ENCODE results near the gene CNTRL.
"Not testable (repeated sequence)": the region's sequence is repeated elsewhere in the genome, so short reads cannot be mapped to it uniquely, and the experiment has no call there.

Gene CNTRL

DNA sequence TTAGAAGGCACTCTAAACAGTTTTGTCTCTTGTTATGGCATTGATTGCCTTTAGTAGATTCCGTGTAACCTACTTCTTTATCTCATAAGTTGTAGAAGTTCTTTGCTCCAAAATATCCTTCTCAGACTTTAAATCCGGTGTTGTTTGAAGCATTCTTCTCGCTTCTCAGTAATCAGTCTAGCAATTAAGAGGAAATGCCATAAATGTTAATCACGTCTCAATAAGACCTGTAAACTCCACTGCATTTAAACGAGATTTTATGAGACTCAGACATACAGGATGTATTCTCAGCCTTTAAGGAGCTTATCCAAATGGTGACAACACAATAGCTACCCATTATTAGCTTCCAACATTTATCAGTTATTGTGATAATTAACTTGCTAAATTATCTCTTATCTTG lies 16.9 kb upstream of the CNTRL start:
- no peak overlapping the region for H3K27ac Mint-ChIP-seq
- no peak for ATAC-seq
- H3K4me3 Mint-ChIP-seq: no peak overlapping the region
- no peaks in the 10 kb centered on the region for H3K27me3 Mint-ChIP-seq
- peaks cover 1% of the 10 kb centered on the region for H3K4me1 Mint-ChIP-seq
- H3K9me3 Mint-ChIP-seq: peaks cover 0 to 4% of the 10 kb centered on the region in 2 donors
- DNase-seq: no peak

DNA sequence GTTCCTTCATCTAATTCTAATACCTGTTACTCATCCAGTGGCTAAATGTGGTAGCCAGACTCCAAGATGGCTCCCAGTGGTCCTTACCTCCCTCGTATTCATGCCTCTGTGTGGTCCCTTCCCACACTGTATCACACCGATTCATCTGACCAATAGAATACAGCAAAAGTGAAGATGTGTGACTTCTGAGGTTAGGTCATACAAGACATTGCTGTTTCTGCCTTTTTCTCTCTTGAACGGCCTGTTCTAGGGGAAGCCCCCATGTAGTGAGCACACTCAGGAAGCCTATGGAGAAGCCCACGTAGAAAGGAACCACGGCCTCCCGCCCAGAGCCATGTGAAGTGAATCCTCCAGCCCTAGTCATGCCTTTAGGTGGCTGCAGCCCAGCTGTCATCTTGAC lies 15.2 kb upstream of the CNTRL start:
- ATAC-seq (no peak), DNase-seq (no peak)
- Mint-ChIP-seq H3K4me3 (no peak overlapping the region), H3K4me1 (peaks cover 9% of the 10 kb centered on the region), H3K9me3 (peaks cover 0 to 4% of the 10 kb centered on the region in 2 donors), H3K27ac (no peak overlapping the region), H3K27me3 (no peaks in the 10 kb centered on the region)

DNA sequence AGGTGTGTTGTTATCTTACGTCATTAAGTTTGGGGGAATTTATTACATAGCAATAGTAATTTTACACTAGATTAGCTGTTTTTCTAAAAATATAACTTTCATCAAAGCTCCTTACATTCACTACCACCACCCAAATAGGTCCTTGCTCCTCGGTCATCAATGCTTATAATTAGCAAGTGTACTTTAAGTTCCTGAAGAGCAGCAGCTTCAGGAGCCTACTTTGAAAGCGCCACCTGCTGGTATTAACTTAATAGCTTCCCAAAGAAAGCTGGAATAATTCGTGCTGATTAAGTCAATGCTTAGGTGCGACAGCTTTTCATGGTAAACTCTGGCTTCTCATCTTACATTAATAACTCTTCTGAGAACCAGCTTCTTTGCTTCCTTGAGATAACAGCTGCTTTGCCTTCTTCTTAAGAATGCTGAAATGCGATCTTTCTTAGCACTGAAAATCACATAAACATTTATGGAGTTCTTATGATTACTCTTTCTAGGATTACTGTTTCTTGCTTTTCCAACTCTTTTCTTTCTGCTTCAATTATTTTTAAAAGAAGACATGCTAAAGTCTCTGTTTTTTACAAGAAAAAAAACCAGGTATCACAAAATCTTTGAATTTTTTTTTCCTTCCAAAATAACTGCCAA lies 14.6 kb upstream of the CNTRL start:
- Mint-ChIP-seq H3K27me3 (no peaks in the 10 kb centered on the region), H3K4me3 (no peak overlapping the region), H3K9me3 (peaks cover 0 to 4% of the 10 kb centered on the region in 2 donors), H3K4me1 (peaks cover 9% of the 10 kb centered on the region), H3K27ac (no peak overlapping the region)
- DNase-seq: no peak
- no peak for ATAC-seq

DNA sequence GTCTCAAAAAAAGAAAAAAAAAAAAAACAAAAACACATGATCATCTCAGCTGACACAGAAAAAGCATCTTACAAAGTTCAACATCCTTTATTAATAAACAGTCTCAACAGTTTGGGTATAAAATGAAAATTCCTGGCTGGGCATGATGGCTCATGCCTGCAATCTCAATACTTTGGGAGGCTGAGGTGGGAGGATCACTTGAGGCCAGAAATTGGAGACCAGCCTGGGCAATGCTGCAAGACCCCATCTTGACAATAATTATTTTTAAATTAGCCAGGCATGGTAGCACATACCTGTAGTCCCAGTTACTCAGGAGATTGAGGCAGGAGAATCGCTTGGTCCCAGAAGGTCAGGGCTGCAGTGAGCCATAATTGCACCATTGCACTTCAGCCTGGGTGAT lies 7.9 kb upstream of the CNTRL start:
- no peak overlapping the region for H3K27ac Mint-ChIP-seq
- H3K4me1 Mint-ChIP-seq: peaks cover 21% of the 10 kb centered on the region
- ATAC-seq: no peak
- H3K4me3 Mint-ChIP-seq: no peak overlapping the region
- no peak for DNase-seq
- no peaks in the 10 kb centered on the region for H3K27me3 Mint-ChIP-seq
- H3K9me3 Mint-ChIP-seq: peaks cover 16 to 27% of the 10 kb centered on the region in 2 donors

DNA sequence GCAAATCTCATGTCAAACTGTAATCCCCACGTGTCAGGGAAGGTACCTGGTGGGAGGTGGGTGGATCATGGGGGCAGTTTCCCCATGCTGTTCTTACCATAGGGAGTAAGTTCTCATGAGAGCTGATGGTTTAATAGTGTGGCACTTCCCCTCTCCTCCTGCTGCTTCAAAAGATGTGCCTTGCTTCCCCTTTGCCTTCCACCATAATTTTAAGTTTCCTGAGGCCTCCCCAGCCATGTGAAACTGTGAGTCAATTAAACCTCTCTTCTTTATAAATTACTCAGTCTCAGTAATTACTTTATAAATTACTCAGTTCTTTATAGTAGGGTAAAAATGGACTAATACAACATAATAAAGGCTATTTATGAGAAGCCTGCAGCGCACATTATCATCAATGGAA lies 7.1 kb upstream of the CNTRL start:
- H3K4me3 Mint-ChIP-seq: no peak overlapping the region
- H3K27me3 Mint-ChIP-seq: no peaks in the 10 kb centered on the region
- peaks cover 16 to 27% of the 10 kb centered on the region in 2 donors for H3K9me3 Mint-ChIP-seq
- peak; percentile 46 for ATAC-seq
- no peak for DNase-seq
- H3K27ac Mint-ChIP-seq: no peak overlapping the region
- peaks cover 29% of the 10 kb centered on the region for H3K4me1 Mint-ChIP-seq

DNA sequence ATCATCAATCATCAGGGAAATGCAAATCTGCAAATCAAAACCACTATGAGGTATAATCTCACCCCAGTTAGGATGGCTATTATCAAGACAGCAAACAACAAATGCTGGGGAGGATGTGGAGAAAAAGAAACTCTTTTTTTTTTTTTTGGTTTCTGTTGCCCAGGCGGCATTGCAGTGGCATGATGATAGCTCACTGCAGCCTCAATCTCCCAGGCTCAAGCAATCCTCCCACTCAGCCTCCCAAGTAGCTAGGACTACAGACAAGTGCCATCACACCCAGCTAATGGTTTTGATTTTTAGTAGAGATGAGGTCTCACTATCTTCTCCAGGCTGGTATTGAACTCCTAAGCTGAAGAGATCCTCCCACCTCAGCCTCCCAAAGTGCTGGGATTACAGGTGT lies 5.4 kb upstream of the CNTRL start:
- Mint-ChIP-seq H3K4me3 (no peak overlapping the region), H3K27ac (no peak overlapping the region), H3K9me3 (peaks cover 16 to 27% of the 10 kb centered on the region in 2 donors), H3K27me3 (no peaks in the 10 kb centered on the region), H3K4me1 (peaks cover 36% of the 10 kb centered on the region)
- DNase-seq (no peak), ATAC-seq (no peak)

DNA sequence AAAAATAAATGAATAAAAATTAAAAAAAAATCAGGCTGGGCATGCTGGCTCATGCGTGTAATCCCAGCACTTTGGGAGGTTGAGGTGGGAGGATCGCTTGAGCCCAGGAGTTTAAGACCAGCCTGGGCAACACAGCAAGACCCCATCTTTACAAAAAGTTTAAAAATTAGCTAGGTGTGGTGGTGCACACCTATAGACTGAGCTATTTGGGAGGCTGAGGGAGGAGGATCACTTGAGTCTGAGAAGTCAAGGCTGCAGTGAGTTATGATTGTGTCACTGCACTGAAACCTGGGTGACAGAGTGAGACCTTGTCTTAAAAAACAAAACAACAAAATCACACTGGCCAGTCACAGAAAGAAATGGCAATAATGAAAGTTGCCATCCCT lies 3.4 kb upstream of the CNTRL start:
- Mint-ChIP-seq H3K4me3 (peak overlapping the region; percentile 86 to 100), H3K9me3 (peaks cover 16 to 27% of the 10 kb centered on the region in 2 donors), H3K27ac (peak overlapping the region; percentile 74 to 92), H3K27me3 (no peaks in the 10 kb centered on the region), H3K4me1 (peaks cover 49% of the 10 kb centered on the region)
- no peak for ATAC-seq
- peak in 1 of 2 donors; percentile 22 for DNase-seq

DNA sequence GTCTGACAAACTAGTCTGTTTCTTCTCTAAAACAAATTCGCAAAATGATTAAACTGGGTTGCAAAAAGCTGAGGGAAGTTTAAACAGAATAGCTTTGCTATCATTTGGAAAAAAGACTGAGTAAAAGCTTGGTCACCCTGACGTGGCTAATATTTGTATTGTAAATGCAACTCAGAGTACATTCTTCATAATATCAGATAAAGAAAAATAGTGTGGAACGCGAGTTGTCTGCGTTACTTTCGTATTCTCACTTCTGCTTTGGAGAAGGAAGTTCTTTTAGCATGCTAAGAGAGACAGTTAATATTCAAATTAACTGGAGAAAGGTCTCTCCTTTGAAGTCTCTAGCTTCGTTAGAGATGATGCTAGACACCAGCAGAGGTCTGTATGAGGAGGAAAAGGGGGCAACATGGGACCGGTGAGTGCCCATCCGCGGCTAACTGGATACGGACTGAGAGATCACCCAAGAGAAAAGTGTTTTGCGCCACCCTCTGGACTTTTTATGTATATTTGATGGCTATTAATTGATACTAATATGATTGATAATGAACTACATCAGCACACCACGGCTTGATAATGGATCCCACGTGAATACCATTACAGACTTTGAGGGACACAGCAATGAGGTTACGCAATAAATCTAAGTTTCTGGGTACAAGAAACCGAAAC lies 2.9 kb upstream of the CNTRL start:
- H3K27me3 Mint-ChIP-seq: no peaks in the 10 kb centered on the region
- H3K4me1 Mint-ChIP-seq: peaks cover 55% of the 10 kb centered on the region
- peak overlapping the region; percentile 86 to 100 for H3K4me3 Mint-ChIP-seq
- H3K27ac Mint-ChIP-seq: peak overlapping the region; percentile 72 to 92
- DNase-seq: peak; percentile 27 to 30
- peaks cover 16 to 27% of the 10 kb centered on the region in 2 donors for H3K9me3 Mint-ChIP-seq
- ATAC-seq: peak; percentile 14

DNA sequence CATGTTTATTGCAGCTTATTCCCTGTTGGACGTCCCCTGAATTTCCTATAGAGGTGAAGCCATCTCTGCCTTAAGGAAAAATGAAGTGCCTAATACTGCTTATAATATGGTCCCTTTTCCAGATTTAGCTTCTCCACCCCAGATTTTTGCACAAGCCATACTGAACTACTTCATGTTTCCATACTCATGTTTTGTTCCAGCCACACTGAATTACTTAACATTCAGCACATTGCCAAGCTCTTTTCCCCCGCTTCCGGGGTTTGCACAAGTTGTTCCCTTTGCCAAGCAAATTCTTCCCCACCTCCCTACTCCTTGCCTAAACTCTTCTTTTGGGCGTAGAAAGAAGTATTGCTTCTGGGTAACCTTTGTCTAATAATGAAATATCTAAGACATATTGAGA lies 1.7 kb upstream of the CNTRL start:
- peak overlapping the region; percentile 99 to 100 for H3K4me3 Mint-ChIP-seq
- H3K9me3 Mint-ChIP-seq: peaks cover 10 to 20% of the 10 kb centered on the region in 2 donors
- DNase-seq: no peak
- ATAC-seq: no peak
- H3K4me1 Mint-ChIP-seq: peaks cover 54% of the 10 kb centered on the region
- H3K27me3 Mint-ChIP-seq: no peaks in the 10 kb centered on the region
- H3K27ac Mint-ChIP-seq: no peak overlapping the region

DNA sequence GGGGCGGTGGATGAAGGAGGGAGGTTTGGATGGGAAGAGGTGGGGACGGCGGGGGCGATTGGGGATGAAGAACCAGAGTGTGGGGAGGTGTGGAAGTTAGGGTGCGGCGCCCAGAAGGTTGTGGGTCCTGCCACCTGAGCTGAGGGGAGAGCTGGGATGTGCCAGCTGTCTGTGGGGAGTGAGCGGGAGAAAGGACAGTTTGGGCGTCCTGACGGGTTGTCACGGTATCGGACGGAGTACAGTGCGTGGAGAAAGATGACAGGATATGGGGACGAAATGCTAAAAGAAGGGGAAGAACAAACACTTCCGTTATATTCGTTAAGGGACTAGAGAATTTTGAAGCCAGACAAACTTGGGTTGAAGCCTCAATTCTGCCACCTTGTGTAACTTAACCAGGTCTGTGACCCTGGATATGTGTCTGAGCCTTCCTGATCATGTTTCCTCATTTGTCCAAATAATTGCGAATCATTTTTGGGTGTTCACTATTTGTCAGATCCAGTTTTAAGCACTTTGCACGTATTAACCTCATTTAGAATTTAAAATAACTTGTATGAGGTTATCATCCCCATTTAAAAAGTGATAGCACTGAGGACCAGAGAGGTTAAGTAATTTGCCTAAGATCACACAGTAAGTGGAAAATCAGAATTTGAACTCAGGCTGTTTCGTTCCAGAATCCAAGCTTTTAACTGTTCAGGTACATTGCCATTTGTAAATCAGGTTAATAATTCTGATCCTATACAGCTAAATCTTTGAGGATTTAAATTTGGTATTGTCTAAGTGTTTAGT lies 689 bp downstream of the CNTRL start:
- peak in 1 of 2 donors; percentile 28 for DNase-seq
- Mint-ChIP-seq H3K27me3 (no peaks in the 10 kb centered on the region), H3K4me3 (peak overlapping the region; percentile 99 to 100), H3K9me3 (peaks cover 0 to 4% of the 10 kb centered on the region in 2 donors), H3K27ac (peak overlapping the region; percentile 99 to 100), H3K4me1 (peaks cover 54% of the 10 kb centered on the region)
- peak; percentile 43 for ATAC-seq

DNA sequence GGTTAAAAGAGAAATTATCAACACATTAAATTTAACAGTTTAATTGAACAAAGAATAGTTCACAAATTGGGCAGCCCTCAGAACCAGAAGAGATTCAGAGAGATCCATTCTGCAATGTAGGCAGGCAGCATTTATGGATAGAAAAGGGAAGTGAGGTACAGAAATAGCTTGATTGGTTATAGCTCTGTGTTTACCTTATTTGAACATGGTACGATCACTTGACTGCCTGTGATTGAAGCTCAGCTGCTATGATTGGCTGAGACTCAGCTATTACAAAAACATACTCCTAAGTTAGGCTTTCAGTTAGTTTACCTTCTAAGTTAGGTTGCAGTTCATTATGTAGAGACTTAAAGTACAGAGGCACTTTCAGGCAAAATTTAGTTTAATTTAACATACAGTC lies 7.3 kb downstream of the CNTRL start:
- H3K27me3 Mint-ChIP-seq: no peaks in the 10 kb centered on the region
- H3K4me1 Mint-ChIP-seq: peaks cover 4% of the 10 kb centered on the region
- no peaks in the 10 kb centered on the region for H3K9me3 Mint-ChIP-seq
- no peak for DNase-seq
- ATAC-seq: no peak
- no peak overlapping the region for H3K4me3 Mint-ChIP-seq
- no peak overlapping the region for H3K27ac Mint-ChIP-seq

DNA sequence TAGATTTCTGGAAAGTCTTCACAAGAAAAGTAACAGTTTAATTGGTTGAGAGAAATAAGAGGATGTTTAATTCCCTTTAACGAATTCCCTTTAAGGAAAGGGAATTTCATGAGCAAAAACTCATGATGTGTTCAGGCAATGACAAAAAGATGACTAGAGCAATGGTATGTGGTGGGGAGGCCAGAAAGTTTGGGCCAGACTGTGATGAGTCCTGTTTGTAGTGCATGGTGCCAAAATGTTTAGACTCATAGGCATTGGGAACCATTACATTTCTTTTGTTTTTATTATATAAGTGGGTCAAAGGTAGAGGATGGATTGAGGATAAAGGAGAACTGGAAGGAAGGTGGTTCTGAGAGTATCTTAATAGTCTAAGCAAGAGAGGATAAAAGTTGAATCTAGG lies 10.9 kb downstream of the CNTRL start:
- H3K9me3 Mint-ChIP-seq: no peaks in the 10 kb centered on the region
- H3K27me3 Mint-ChIP-seq: no peaks in the 10 kb centered on the region
- peaks cover 12% of the 10 kb centered on the region for H3K4me1 Mint-ChIP-seq
- ATAC-seq (no peak), DNase-seq (no peak)
- no peak overlapping the region for H3K4me3 Mint-ChIP-seq
- H3K27ac Mint-ChIP-seq: peak overlapping the region in 1 of 2 donors; percentile 8

DNA sequence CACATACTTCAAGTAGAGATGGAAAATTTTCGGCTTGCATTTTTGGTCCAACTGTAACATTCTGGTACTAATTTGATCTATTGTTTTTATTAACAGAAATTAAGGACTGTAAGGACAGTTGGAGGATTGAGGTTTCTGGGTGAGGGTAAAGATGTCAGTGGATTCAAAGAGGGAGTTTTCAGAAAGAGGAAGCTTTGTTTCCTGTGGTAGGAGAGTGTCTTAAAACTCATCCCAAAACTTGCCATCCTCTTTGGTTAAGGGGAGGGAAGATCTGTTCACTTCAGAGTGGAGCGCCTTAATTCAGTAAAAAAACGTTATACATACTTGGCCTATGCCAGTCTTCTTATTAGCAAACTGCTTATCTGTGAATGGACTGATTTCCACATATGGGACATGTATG lies 13.8 kb downstream of the CNTRL start:
- Mint-ChIP-seq H3K4me3 (no peak overlapping the region), H3K9me3 (no peaks in the 10 kb centered on the region), H3K27ac (no peak overlapping the region), H3K4me1 (peaks cover 12% of the 10 kb centered on the region), H3K27me3 (no peaks in the 10 kb centered on the region)
- DNase-seq: no peak
- no peak for ATAC-seq

DNA sequence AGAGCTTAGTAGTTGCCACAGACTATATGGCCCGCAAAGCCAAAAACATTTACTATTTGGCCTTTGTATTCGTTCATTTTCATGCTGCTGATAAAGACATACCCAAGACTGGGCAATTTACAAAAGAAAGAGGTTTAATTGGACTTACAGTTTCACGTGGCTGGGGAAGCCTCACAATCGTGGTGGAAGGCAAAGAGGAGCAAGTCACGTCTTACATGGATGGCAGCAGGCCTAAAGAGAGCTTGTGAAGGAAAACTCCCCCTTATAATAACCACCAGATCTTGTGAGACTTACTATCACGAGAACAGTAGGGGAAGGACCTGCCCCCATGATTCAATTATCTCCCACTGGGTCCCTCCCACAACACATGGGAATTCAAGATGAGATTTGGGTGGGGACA lies 16.0 kb downstream of the CNTRL start:
- H3K4me3 Mint-ChIP-seq, H3K9me3 Mint-ChIP-seq, ATAC-seq, DNase-seq, H3K27me3 Mint-ChIP-seq, H3K27ac Mint-ChIP-seq: not testable (repeated sequence)
- peaks cover 12% of the 10 kb centered on the region for H3K4me1 Mint-ChIP-seq

DNA sequence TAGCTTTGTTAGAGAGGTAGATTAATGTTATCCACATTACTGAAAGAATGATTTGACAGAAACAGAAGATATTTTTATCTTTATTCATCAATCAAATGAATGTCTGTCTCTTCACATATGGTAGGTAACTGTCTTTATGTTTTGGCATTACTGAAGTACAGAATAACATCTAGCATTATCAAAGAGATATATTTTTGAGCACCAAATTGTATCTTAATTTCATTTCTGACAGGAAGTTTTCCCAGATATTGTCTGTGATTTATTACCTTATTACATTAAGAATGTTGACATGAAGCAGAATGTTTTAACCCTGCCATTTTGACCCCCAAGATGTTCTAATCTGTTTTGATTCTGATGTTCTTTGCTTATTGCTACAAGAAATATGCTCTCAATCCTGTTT lies 20.3 kb downstream of the CNTRL start:
- Mint-ChIP-seq H3K9me3 (peaks cover 13 to 18% of the 10 kb centered on the region in 2 donors), H3K4me1 (no peaks in the 10 kb centered on the region), H3K27ac (no peak overlapping the region), H3K4me3 (no peak overlapping the region), H3K27me3 (no peaks in the 10 kb centered on the region)
- ATAC-seq (no peak), DNase-seq (no peak)
